ENCODE data around the gene CELF2.

GRCh38 chr10:11143242-11143641 is 125.6 kb downstream of the CELF2 start:
- TF ChIP-seq CTCF (IDR thresholded peaks at IDR 0.05) (no peak), EP300 (IDR thresholded peaks at IDR 0.05) (no peak)

All from sigmoid colon (tissue), 4 donors.